ENCODE data around the gene RARG.

The RARG gene

DNA sequence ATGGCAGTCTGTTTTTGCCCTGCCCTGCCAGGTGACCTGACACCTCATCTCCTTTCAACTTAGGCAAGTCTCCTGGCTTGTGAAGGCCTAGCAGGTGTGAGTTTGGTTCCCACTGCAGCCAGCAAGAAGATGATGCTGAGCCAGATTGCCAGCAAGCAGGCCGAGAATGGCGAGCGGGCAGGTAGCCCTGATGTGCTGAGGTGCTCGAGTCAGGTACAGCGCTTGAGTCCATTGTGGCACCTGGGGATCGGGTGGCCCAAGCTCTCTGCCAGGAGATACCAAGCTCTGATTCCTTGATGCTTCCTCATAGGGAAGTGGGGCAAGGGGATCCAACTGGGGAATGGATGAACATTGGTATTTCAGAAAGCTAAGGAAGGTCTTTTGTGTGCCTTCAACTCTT lies 47.2 kb downstream of the RARG start:
- Histone ChIP-seq H3F3A (ENCODE audit: low read depth) (peaks cover 3% of the 10 kb centered on the region; the same call in 1 of the 2 replicates), H3K4me2 (ENCODE audit: low read depth, low read length, poor library complexity, severe bottlenecking) (peak overlapping the region; percentile 97), H3K9ac (ENCODE audit: low read depth, low read length, poor library complexity, severe bottlenecking) (no peak overlapping the region), H3K79me2 (ENCODE audit: insufficient read depth, low read length) (peaks cover 39% of the 10 kb centered on the region), H3K9me2 (replicated peaks; ENCODE audit: low read depth, low read length) (no peaks in the 10 kb centered on the region), H4K20me1 (ENCODE audit: insufficient read depth, low read length, poor library complexity, severe bottlenecking) (peaks cover 34% of the 10 kb centered on the region), H3K27me3 (ENCODE audit: insufficient read depth, low read length, poor library complexity, severe bottlenecking) (no peaks in the 10 kb centered on the region), H3K4me3 (ENCODE audit: low read length, poor library complexity, severe bottlenecking) (peak overlapping the region; percentile 32), H3K36me3 (ENCODE audit: insufficient read depth, low read length) (peaks cover 42% of the 10 kb centered on the region; the same call in 1 of the 2 replicates), H3K9me3 (ENCODE audit: insufficient read depth, low read depth, low read length) (no peaks in the 10 kb centered on the region), H3K4me1 (ENCODE audit: insufficient read depth, low read length, poor library complexity, severe bottlenecking) (peaks cover 43% of the 10 kb centered on the region), H2AFZ (ENCODE audit: low read length) (no peak overlapping the region)
- TF ChIP-seq EZH2phosphoT487 (IDR thresholded peaks at IDR 0.05; ENCODE audit: borderline replicate concordance) = no peak
- TF ChIP-seq, protein P1, sequence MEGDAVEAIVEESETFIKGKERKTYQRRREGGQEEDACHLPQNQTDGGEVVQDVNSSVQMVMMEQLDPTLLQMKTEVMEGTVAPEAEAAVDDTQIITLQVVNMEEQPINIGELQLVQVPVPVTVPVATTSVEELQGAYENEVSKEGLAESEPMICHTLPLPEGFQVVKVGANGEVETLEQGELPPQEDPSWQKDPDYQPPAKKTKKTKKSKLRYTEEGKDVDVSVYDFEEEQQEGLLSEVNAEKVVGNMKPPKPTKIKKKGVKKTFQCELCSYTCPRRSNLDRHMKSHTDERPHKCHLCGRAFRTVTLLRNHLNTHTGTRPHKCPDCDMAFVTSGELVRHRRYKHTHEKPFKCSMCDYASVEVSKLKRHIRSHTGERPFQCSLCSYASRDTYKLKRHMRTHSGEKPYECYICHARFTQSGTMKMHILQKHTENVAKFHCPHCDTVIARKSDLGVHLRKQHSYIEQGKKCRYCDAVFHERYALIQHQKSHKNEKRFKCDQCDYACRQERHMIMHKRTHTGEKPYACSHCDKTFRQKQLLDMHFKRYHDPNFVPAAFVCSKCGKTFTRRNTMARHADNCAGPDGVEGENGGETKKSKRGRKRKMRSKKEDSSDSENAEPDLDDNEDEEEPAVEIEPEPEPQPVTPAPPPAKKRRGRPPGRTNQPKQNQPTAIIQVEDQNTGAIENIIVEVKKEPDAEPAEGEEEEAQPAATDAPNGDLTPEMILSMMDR (conservative IDR thresholded peaks at IDR 0.05; ENCODE audit: low read length) = no peak

DNA sequence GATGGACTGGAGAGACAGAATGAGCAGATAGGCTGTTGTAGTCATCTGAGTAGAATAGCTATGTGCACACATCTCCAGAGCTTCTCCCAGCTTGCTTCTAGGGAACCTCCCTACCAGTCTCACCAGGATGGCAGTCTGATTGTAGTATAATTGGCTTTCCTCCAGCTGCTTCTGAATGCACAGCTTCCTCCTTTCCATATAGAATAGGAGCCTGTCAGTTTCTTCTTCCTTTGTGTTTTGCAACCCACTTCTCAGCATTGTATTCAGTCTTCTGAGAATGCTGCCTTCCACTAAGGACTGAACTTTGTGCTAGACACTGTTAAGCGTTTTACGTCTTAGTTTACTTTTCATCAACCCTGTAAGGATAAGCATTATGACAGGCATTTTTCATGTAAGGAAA lies 49.1 kb downstream of the RARG start:
- Histone ChIP-seq H3K4me3 (ENCODE audit: low read length, poor library complexity, severe bottlenecking) (peak overlapping the region; percentile 83), H3K9me2 (replicated peaks; ENCODE audit: low read depth, low read length) (no peaks in the 10 kb centered on the region), H2AFZ (ENCODE audit: low read length) (no peak overlapping the region), H3F3A (ENCODE audit: low read depth) (peaks cover 3% of the 10 kb centered on the region; the same call in 1 of the 2 replicates), H3K36me3 (ENCODE audit: insufficient read depth, low read length) (peaks cover 39% of the 10 kb centered on the region; the same call in 1 of the 2 replicates), H3K9me3 (ENCODE audit: insufficient read depth, low read depth, low read length) (no peaks in the 10 kb centered on the region), H3K79me2 (ENCODE audit: insufficient read depth, low read length) (peaks cover 39% of the 10 kb centered on the region), H3K4me2 (ENCODE audit: low read depth, low read length, poor library complexity, severe bottlenecking) (peak overlapping the region; percentile 97), H3K9ac (ENCODE audit: low read depth, low read length, poor library complexity, severe bottlenecking) (peak overlapping the region; percentile 89), H3K27me3 (ENCODE audit: insufficient read depth, low read length, poor library complexity, severe bottlenecking) (no peaks in the 10 kb centered on the region), H3K4me1 (ENCODE audit: insufficient read depth, low read length, poor library complexity, severe bottlenecking) (peaks cover 52% of the 10 kb centered on the region), H4K20me1 (ENCODE audit: insufficient read depth, low read length, poor library complexity, severe bottlenecking) (peaks cover 34% of the 10 kb centered on the region)
- no peak for TF ChIP-seq EZH2phosphoT487 (IDR thresholded peaks at IDR 0.05; ENCODE audit: borderline replicate concordance)
- TF ChIP-seq, protein P1 (conservative IDR thresholded peaks at IDR 0.05; ENCODE audit: low read length) = no peak

DNA sequence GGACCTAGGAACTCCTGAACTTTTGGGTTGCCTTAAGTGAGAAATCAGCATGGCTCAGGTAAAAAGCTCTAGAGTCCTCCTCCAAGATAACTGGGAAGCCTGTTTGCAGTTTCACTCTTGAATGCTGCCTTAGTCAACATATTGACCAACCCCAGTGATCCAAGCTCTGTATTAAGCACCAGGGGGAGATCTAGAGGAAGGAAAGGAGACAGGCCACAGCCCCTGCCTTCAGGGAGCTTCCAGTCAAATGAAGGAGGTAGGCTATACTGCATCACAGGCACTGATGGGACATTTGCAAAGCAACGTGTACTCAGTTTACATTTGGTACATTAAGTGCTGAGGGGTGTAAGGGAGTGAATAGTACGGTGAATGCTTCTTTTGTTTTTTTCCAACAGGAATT lies 50.1 kb downstream of the RARG start:
- TF ChIP-seq, protein P1 (conservative IDR thresholded peaks at IDR 0.05; ENCODE audit: low read length) = no peak
- no peak for TF ChIP-seq EZH2phosphoT487 (IDR thresholded peaks at IDR 0.05; ENCODE audit: borderline replicate concordance)
- Histone ChIP-seq H3K9ac (ENCODE audit: low read depth, low read length, poor library complexity, severe bottlenecking) (peak overlapping the region; percentile 89), H4K20me1 (ENCODE audit: insufficient read depth, low read length, poor library complexity, severe bottlenecking) (peaks cover 34% of the 10 kb centered on the region), H3K9me2 (replicated peaks; ENCODE audit: low read depth, low read length) (no peaks in the 10 kb centered on the region), H3K79me2 (ENCODE audit: insufficient read depth, low read length) (peaks cover 39% of the 10 kb centered on the region), H3K4me3 (ENCODE audit: low read length, poor library complexity, severe bottlenecking) (peak overlapping the region; percentile 83), H3F3A (ENCODE audit: low read depth) (peaks cover 3% of the 10 kb centered on the region; the same call in 1 of the 2 replicates), H2AFZ (ENCODE audit: low read length) (no peak overlapping the region), H3K4me1 (ENCODE audit: insufficient read depth, low read length, poor library complexity, severe bottlenecking) (peaks cover 52% of the 10 kb centered on the region), H3K4me2 (ENCODE audit: low read depth, low read length, poor library complexity, severe bottlenecking) (peak overlapping the region; percentile 97), H3K36me3 (ENCODE audit: insufficient read depth, low read length) (peaks cover 29% of the 10 kb centered on the region; the same call in 1 of the 2 replicates), H3K27me3 (ENCODE audit: insufficient read depth, low read length, poor library complexity, severe bottlenecking) (no peaks in the 10 kb centered on the region), H3K9me3 (ENCODE audit: insufficient read depth, low read depth, low read length) (no peaks in the 10 kb centered on the region)

All from Loucy (cell line).